Hair follicular keratinocyte (primary cell): ENCODE data around the gene SYNGR2. TPM values are rescaled to one million over a fixed set of nuclear protein-coding genes. Genes with fewer than 3 reads are reported as not detected.

ENCODE experiments used
- total RNA-seq: library from RNA; depleted of rRNA; stranded (reverse); fragments of >200 nt; gene quantifications from 2 replicates; pipeline ENCODE4 v1.2.3, GENCODE V29; 2015

Gene SYNGR2
- 35.1 and 52.7 TPM in 2 replicates for total RNA-seq

GRCh38 chr17:78168242-78168902, at the start of gene SYNGR2:
TSS of gene SYNGR2 (plus strand) at chr17:78168581. CDS start at chr17:78168617, 36 bp downstream.

GRCh38 chr17:78128551-78129350, 39.6 kb upstream of the SYNGR2 start, which contains the start of gene TMC6:
TSS of gene TMC6 (minus strand) at chr17:78128755. CDS start at chr17:78126832, 1,923 bp downstream.

GRCh38 chr17:78130437-78131101, 37.8 kb upstream of the SYNGR2 start, which contains the start of gene TMC8:
TSS of gene TMC8 (plus strand) at chr17:78130771. CDS start at chr17:78131589, 818 bp downstream.

GRCh38 chr17:78186692-78187595, 18.6 kb downstream of the SYNGR2 start, which contains the start of the genes AFMID and TK1:
TSS of gene AFMID (plus strand) at chr17:78187362. CDS start at chr17:78187371, 9 bp downstream.
TSS of gene TK1 (minus strand) at chr17:78187052. CDS start at chr17:78186994, 58 bp downstream.

GRCh38 chr17:78214016-78214705, 45.8 kb downstream of the SYNGR2 start, which contains the start of gene BIRC5:
TSS of gene BIRC5 (plus strand) at chr17:78214253. CDS start at chr17:78214317, 64 bp downstream.

Other genes starting within 250 kb of the SYNGR2 start
- 0.87 and 1.5 TPM in 2 replicates for gene TNRC6C, start 209.9 kb upstream of the SYNGR2 start, total RNA-seq
- 34.8 and 82.6 TPM in 2 replicates for gene TMC6, start 39.8 kb upstream of the SYNGR2 start, total RNA-seq
- gene TMC8, start 37.8 kb upstream of the SYNGR2 start, total RNA-seq = 0.08 TPM in 1 of 2 replicates, not detected in the other
- gene C17orf99, start 22.2 kb upstream of the SYNGR2 start, total RNA-seq = not detected in 2 replicates
- 56.5 and 150 TPM in 2 replicates for gene TK1, start 18.5 kb downstream of the SYNGR2 start, total RNA-seq
- gene AFMID, start 18.8 kb downstream of the SYNGR2 start, total RNA-seq = 18.4 and 43.5 TPM in 2 replicates
- gene BIRC5, start 45.7 kb downstream of the SYNGR2 start, total RNA-seq = 25.3 and 69.2 TPM in 2 replicates
- gene TMEM235, start 63.0 kb downstream of the SYNGR2 start, total RNA-seq = not detected in 2 replicates
- gene SOCS3, start 191.5 kb downstream of the SYNGR2 start, total RNA-seq = 16.9 and 18.4 TPM in 2 replicates
- gene PGS1, start 210.1 kb downstream of the SYNGR2 start, total RNA-seq = 21.0 and 23.8 TPM in 2 replicates